GM13976 (cell line): ENCODE measurements around the gene CASP7.

ENCODE experiments used
- DNase-seq: peaks from one replicate; pipeline ENCODE4 v3.0.0; 2012; ENCODE audit warnings: low spot score
- in situ Hi-C: fragments of 300-500 bp; cut with MboI; formaldehyde crosslinking; loops from one replicate; pipeline ENCODE4 v1.12.0; 2022; ENCODE audit warnings: low sequenced_read_pairs, mixed read lengths, inconsistent platforms; ENCODE audit not compliant: unreplicated experiment
- TF ChIP-seq, protein P1 (sequence below): IDR thresholded peaks from 2 replicates; pipeline ENCODE4 v1.5.1; 2012; ENCODE audit warnings: borderline replicate concordance, mild to moderate bottlenecking; ENCODE audit not compliant: insufficient read depth; ENCODE audit errors: extremely low read depth, missing control alignments, control extremely low read depth

CASP7 gene

DNA sequence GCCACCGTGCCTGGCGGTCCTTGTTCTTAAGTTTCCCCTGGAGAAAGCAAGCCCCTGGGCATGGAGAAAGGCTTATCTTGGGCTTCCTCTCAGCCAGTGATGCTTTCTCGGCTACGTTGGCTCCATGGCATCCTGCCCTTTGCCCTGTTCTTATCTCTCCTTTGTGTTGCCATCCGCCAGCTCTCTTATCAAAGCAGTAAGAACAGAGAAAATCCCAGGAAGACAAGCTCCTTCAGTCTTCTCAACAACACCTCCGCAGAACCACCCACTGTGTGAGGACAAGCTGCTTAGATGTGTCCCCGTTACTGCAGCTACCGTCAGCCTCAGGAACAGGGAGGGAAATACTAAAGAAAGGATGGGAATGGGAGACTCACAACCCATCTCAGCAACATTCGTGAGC lies 75.1 kb downstream of the CASP7 start:
- in situ Hi-C loops, result no loop called here
- DNase-seq, result no peak
- TF ChIP-seq, protein P1, sequence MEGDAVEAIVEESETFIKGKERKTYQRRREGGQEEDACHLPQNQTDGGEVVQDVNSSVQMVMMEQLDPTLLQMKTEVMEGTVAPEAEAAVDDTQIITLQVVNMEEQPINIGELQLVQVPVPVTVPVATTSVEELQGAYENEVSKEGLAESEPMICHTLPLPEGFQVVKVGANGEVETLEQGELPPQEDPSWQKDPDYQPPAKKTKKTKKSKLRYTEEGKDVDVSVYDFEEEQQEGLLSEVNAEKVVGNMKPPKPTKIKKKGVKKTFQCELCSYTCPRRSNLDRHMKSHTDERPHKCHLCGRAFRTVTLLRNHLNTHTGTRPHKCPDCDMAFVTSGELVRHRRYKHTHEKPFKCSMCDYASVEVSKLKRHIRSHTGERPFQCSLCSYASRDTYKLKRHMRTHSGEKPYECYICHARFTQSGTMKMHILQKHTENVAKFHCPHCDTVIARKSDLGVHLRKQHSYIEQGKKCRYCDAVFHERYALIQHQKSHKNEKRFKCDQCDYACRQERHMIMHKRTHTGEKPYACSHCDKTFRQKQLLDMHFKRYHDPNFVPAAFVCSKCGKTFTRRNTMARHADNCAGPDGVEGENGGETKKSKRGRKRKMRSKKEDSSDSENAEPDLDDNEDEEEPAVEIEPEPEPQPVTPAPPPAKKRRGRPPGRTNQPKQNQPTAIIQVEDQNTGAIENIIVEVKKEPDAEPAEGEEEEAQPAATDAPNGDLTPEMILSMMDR, result no peak

DNA sequence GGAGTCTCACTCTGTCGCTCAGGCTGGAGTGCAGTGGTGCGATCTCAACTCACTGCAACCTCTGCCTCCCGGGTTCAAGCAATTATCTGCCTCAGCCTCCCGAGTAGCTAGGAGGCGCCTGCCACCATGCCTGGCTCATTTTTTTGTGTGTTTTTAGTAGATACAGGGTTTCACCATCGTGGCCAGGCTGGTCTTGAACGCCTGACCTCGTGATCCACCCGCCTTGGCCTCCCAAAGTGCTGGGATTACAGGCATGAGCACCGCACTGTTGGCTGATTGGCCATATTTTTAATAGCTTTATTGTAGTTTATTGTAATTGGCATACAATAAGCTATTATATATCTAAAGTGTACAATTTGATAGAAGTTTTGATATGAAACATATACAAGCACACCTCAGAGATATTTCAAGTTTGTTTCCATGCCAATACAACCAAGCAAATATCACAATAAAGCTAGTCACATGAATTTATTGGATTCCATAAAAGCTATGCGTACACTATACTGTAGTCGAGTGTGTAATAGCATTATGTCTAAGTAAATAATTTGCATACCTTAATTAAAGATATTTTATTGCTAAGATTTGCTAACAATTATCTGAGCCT lies 77.3 kb downstream of the CASP7 start:
- in situ Hi-C loops, result no loop called here
- no peak for DNase-seq
- TF ChIP-seq, protein P1, result no peak

DNA sequence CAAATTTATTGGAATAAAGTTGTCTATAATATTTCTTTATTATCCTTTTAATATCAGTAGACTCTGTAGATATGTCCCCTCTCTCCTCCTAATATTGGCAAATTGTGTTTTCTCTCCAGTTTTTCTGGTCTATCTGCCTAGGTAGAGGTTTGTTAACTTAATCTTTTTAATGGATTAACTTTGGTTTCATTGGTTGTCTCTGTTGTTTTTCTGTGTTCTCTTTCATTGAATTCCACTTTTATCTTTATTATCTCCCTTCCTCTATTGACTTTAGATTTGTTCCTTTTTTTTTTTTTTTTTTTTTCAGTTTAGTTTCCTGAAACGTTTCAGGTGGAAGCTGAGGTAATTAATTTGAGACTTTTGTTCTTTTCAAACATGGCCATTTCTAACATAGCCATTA lies 82.4 kb downstream of the CASP7 start:
- DNase-seq, result no peak
- TF ChIP-seq, protein P1, result no peak
- in situ Hi-C loops, result no loop called here

DNA sequence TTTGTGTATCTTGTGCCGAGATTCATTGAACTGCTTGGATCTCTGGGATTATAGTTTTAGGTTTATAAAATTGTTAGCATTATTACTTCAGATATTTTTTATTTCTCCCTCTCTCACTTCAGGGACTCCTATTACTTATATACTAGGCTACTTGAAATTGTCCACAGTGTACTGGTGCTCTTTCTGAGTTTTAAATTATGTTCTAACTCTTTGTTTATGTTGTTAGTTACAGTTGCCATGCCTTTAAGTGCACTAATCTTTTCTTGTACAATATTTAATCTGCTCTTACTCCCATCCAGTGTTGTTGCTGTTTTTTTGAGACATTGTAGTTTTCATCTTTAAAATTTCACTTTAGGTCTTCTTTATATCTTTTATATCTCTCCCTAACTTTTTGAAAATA lies 84.9 kb downstream of the CASP7 start:
- DNase-seq, result no peak
- TF ChIP-seq, protein P1, result no peak
- in situ Hi-C loops, result no loop called here

DNA sequence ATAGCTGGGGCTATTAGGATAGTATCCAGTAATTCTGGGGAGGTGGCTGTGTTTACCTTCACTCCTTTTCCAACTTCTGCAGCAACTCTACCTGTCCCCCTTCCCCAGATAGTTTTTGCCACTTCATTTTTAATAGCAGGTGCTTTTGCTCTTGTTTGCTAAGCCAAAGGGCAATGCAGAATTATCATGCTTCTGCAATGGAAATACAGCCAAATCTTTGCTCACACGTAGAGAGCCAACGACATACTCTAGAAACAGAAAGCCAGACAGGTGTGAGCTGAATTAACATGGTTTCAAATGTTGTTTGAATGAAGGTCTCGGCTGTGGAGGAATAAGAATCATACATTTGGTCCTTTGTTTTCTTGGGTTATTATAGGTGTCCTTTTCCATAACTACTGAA lies 86.2 kb downstream of the CASP7 start:
- DNase-seq, result no peak
- in situ Hi-C loops, result no loop called here
- TF ChIP-seq, protein P1, result no peak

DNA sequence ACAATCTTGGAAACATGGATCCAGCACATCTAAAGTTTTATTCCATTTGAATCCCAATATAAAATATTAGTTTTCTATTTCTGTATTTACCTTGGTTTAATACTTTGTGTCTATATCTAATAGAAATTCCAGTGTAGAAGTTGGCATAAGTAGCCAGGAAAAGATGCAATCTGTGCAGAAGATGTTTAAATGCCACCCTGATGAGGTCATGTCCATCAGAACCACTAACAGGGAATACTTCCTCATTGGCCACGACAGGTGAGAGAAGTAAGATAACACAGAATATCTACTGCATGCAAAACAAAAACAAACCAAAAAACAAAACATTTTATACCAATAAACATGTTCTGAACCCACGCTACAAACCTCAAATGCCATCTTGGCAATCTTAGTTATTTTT lies 87.5 kb downstream of the CASP7 start:
- no peak for DNase-seq
- TF ChIP-seq, protein P1, result no peak
- in situ Hi-C loops, result no loop called here
